Neural crest cell (in vitro differentiated cells): ENCODE data around the gene RPP40. TPM values are rescaled to one million over a fixed set of nuclear protein-coding genes. Genes with fewer than 3 reads are reported as not detected.
A peak's percentile ranks its signal among the peaks of the same experiment; 100 is the strongest.

ENCODE experiments used
- DNase-seq: peaks from one replicate; pipeline ENCODE4 v3.0.0; 2021; ENCODE audit warnings: low read depth, mixed read lengths, low spot score
- H3K27ac Mint-ChIP-seq: one replicate; pipeline ENCODE4 v1.8.0; 2021; ENCODE audit warnings: mild to moderate bottlenecking, mixed read lengths; ENCODE audit not compliant: unreplicated experiment
- H3K27me3 Mint-ChIP-seq: 2 replicates; pipeline ENCODE4 v1.8.0; 2021; ENCODE audit warnings: low read depth, mild to moderate bottlenecking, mixed read lengths
- H3K36me3 Mint-ChIP-seq: 2 replicates; pipeline ENCODE4 v1.8.0; 2021; ENCODE audit warnings: low read depth, mild to moderate bottlenecking, mixed read lengths
- H3K4me1 Mint-ChIP-seq: 2 replicates; pipeline ENCODE4 v1.8.0; 2021; ENCODE audit warnings: mixed read lengths
- H3K4me3 Mint-ChIP-seq: one replicate; pipeline ENCODE4 v1.8.0; 2021; ENCODE audit warnings: mild to moderate bottlenecking, mixed read lengths
- H3K9me3 Mint-ChIP-seq: 2 replicates; pipeline ENCODE4 v1.8.0; 2021; ENCODE audit warnings: mixed read lengths
- CTCF ChIP-seq: fragments of 200-600 bp; sonication (generic); conservative IDR thresholded peaks from 2 replicates; pipeline ENCODE4 v1.5.0; 2021; ENCODE audit warnings: antibody characterized with exemption, mild to moderate bottlenecking
- total RNA-seq: library from RNA; stranded (reverse); gene quantifications from 2 replicates; pipeline ENCODE4 v1.2.1, GENCODE V29; 2021

RPP40 gene
- total RNA-seq, 1 donor from 2014 or later: 9.7 TPM

GRCh38 chr6:5028921-5029320 lies 25.1 kb upstream of the RPP40 start:
- Mint-ChIP-seq H3K36me3 (no peaks in the 10 kb centered on the region), H3K4me1 (peaks cover 37% of the 10 kb centered on the region), H3K4me3 (no peak overlapping the region), H3K27me3 (no peaks in the 10 kb centered on the region), H3K27ac (no peak overlapping the region), H3K9me3 (no peaks in the 10 kb centered on the region)
- DNase-seq: no peak
- TF ChIP-seq CTCF: no peak

GRCh38 chr6:5028301-5028700 lies 24.5 kb upstream of the RPP40 start:
- Mint-ChIP-seq H3K27me3 (no peaks in the 10 kb centered on the region), H3K4me1 (peaks cover 31% of the 10 kb centered on the region), H3K9me3 (no peaks in the 10 kb centered on the region), H3K27ac (no peak overlapping the region), H3K4me3 (no peak overlapping the region), H3K36me3 (no peaks in the 10 kb centered on the region)
- TF ChIP-seq CTCF: no peak
- DNase-seq: no peak

- peak; percentile 38 for DNase-seq
- H3K36me3 Mint-ChIP-seq: no peaks in the 10 kb centered on the region
- no peaks in the 10 kb centered on the region for H3K27me3 Mint-ChIP-seq
- peak overlapping the region; percentile 85 for H3K4me3 Mint-ChIP-seq
- peak; percentile 27 for TF ChIP-seq CTCF
- no peaks in the 10 kb centered on the region for H3K9me3 Mint-ChIP-seq
- H3K27ac Mint-ChIP-seq: peak overlapping the region; percentile 98
- H3K4me1 Mint-ChIP-seq: peaks cover 31% of the 10 kb centered on the region
Measured at GRCh38 chr6:5025911-5026819, 22.3 kb upstream of the RPP40 start.

- DNase-seq: no peak
- no peak overlapping the region for H3K4me3 Mint-ChIP-seq
- peaks cover 21% of the 10 kb centered on the region for H3K4me1 Mint-ChIP-seq
- peaks cover 3% of the 10 kb centered on the region for H3K36me3 Mint-ChIP-seq
- H3K9me3 Mint-ChIP-seq: peaks cover 2% of the 10 kb centered on the region
- TF ChIP-seq CTCF: no peak
- no peak overlapping the region for H3K27ac Mint-ChIP-seq
- H3K27me3 Mint-ChIP-seq: no peaks in the 10 kb centered on the region
Measured at GRCh38 chr6:5023923-5024322, 20.1 kb upstream of the RPP40 start.

- Mint-ChIP-seq H3K4me1 (peaks cover 4% of the 10 kb centered on the region), H3K36me3 (peaks cover 9% of the 10 kb centered on the region), H3K9me3 (peaks cover 8% of the 10 kb centered on the region), H3K27ac (no peak overlapping the region), H3K27me3 (no peaks in the 10 kb centered on the region), H3K4me3 (no peak overlapping the region)
- TF ChIP-seq CTCF: no peak
- DNase-seq: no peak
Measured at GRCh38 chr6:5020142-5020541, 16.3 kb upstream of the RPP40 start.
